ENCODE measurements around the gene ASIP.
A peak's percentile ranks its signal among the peaks of the same experiment; 100 is the strongest.

The ASIP gene

GRCh38 chr20:34312544-34313217 lies 71.5 kb downstream of the ASIP start:
- DNase-seq: peak; percentile 13

- DNase-seq: no peak
These were observed 74.0 kb downstream of the ASIP start for GRCh38 chr20:34315236-34315635.

- no peak for DNase-seq
These were observed 75.1 kb downstream of the ASIP start for GRCh38 chr20:34316196-34316814.
